Measurements from ENCODE around the gene SOX14. TPM values are rescaled to one million over a fixed set of nuclear protein-coding genes. Genes with fewer than 3 reads are reported as not detected.

The SOX14 gene
- total RNA-seq, 4 donors from 2014 or later, result not detected

DNA sequence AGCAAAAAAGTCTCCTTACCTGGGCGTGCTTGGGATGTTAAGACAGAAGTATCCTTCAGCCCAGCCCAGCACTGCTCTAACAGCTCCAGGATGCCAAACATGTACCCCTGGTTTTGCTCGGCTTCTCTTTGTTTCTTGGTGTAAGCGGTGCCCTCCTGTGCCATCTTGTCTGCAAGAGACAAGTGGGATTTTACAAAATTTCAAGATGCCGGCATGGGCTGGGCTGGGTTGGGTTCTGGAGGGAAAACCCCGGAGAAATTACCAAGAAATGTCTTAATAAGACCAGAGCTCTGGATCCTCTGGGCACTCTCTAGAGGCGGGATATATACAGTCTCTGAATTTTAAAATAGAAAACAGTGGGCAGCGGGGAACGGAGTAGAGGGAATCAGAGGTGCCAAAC is 4.6 kb upstream of the SOX14 start:
- TF ChIP-seq, protein P1, sequence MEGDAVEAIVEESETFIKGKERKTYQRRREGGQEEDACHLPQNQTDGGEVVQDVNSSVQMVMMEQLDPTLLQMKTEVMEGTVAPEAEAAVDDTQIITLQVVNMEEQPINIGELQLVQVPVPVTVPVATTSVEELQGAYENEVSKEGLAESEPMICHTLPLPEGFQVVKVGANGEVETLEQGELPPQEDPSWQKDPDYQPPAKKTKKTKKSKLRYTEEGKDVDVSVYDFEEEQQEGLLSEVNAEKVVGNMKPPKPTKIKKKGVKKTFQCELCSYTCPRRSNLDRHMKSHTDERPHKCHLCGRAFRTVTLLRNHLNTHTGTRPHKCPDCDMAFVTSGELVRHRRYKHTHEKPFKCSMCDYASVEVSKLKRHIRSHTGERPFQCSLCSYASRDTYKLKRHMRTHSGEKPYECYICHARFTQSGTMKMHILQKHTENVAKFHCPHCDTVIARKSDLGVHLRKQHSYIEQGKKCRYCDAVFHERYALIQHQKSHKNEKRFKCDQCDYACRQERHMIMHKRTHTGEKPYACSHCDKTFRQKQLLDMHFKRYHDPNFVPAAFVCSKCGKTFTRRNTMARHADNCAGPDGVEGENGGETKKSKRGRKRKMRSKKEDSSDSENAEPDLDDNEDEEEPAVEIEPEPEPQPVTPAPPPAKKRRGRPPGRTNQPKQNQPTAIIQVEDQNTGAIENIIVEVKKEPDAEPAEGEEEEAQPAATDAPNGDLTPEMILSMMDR (IDR thresholded peaks at IDR 0.05), result no peak
- ATAC-seq (ENCODE audit: low FRiP score) (no peak), DNase-seq (ENCODE audit: low spot score) (no peak)

GRCh38 chr3:137760341-137761098 is 3.6 kb upstream of the SOX14 start:
- TF ChIP-seq, protein P1 (IDR thresholded peaks at IDR 0.05), result no peak
- DNase-seq (ENCODE audit: low spot score), result no peak
- ATAC-seq (ENCODE audit: low FRiP score), result no peak

- ATAC-seq (ENCODE audit: low FRiP score) (no peak), DNase-seq (ENCODE audit: low spot score) (no peak)
- TF ChIP-seq, protein P1 (IDR thresholded peaks at IDR 0.05), result no peak
These were observed 3.0 kb upstream of the SOX14 start for GRCh38 chr3:137761099-137761562.

GRCh38 chr3:137761563-137762503 is 2.3 kb upstream of the SOX14 start:
- no peak for ATAC-seq (ENCODE audit: low FRiP score)
- TF ChIP-seq, protein P1 (IDR thresholded peaks at IDR 0.05), result no peak
- no peak for DNase-seq (ENCODE audit: low spot score)

DNA sequence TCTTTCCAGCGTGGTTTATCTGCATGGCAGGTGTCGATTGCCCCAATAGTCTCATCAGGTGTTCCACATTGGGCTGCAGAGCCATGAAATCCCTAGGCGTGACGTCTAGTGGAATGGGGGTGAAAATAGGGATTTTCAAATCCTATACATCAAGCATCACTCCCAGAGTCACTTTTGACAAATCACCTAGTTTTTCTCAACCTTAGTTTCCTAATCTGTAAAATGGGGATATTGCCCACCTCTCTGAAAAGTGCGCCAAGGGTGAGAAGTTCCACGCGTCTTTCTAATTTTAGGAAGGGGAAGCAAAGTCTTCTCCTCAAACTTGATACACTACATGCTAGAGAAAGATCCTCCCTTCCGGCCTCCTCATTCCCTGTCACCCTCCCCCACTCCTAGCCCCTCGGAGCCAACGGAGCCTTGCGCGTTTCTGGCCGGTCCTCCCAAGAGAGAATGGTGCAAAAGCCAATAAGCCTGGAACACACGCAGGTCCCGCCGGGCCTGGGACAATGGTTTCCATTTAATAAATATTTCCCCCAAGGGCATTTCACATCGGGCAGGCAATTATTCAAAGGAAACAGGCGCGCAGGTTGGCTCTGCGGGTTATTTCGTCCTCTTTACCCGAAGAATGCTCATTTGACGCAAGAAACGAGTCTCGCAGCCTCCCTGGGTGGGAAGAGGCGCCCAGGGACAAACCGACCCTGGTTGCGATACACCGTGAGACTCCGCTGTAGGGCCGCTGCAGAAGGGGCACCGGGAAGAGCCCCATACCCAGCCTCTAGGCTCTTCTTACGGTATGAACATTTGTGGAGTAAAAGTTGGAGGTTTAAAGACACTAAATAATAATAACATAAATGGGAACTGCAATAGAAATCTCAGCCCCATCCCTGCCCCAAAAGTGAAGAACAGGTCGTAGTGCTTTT is 1.2 kb upstream of the SOX14 start:
- DNase-seq (ENCODE audit: low spot score) (no peak), ATAC-seq (ENCODE audit: low FRiP score) (no peak)
- TF ChIP-seq, protein P1 (IDR thresholded peaks at IDR 0.05), result no peak

DNA sequence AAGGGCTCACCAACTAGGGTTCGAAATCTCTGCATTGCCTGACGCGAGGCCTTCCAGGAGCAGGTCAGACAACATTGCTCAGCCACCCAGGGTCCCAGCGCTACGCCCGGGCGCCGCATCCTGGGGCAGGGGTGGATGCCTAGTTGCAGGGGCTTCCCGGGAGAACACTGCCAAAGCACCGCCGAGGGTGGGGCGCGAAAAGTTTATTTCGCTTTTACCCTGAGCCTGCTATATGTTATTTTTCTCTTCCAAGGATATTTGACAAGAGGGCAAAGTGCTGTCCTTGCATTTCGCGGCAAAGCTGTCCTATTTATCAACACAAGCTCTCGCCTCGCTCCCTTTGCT is 549 bp upstream of the SOX14 start:
- no peak for ATAC-seq (ENCODE audit: low FRiP score)
- TF ChIP-seq, protein P1 (IDR thresholded peaks at IDR 0.05), result no peak
- DNase-seq (ENCODE audit: low spot score), result no peak

All from omental fat pad (tissue), 4 donors.